ENCODE data around the gene MRPL58. TPM values are rescaled to one million over a fixed set of nuclear protein-coding genes. Genes with fewer than 3 reads are reported as not detected.

The MRPL58 gene
- 10 to 100 TPM in 2 of 4 donors, under 1 TPM in 1, not detected in 1; 1.00 to 41.3 (median 37.4) TPM for total RNA-seq

DNA sequence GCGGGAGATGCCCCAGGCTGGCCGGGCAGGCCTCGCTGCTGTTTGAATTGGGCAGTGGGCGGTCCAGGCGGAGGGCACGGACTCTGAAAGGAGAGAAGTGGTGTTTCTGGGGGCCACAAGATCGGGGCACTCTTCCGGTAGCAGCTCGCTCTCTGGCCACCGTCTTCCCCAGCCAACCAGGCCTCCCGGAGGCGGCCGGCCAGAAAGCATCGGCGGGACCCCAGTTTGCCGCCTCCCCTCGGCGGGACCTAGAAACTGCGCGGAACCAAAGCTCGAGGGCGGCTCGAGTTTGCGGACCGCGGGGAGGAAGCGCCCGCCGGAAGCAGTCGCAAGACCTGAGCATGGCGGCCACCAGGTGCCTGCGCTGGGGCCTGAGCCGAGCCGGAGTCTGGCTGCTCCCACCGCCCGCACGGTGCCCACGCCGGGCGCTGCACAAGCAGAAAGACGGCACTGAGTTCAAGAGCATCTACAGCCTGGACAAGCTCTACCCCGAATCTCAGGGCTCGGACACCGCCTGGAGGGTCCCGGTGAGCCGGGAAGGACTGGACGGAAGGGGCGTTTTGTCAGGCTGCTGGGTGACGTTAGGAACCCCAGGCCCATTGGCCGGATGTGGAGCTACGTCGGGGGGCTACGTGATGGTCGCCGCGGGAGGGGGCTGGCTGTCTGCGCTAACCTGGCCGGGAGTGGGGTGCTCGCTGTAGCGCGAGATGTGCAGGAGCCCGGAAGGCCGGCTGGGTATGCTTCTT lies at the start of gene MRPL58:
MRPL58 (plus strand) TSS at position 325 of the 746 bp plus-strand sequence; CDS start at position 342, 17 bp downstream.
- intact Hi-C loops (cut with DNase I; ENCODE audit: low total_unique reads), result loop anchor here (10.0 kb wide), 1 partner anchor 48 kb away; no protein-coding TSS in a partner anchor
- peak; percentile 86 for DNase-seq
- H3K4me3 ChIP-seq, result peak within 1 kb of the TSS; percentile 51 to 86 (median 82)
- peak within 1 kb of the TSS; percentile 88 to 96 (median 94) for H3K27ac ChIP-seq
- 0 to 3% methylated on average over 2 to 41 of the region's 63 CpGs for WGBS, 2 donors (ENCODE audit: low coverage in 1 of 2)
- no peaks in the 10 kb centered on the region for H3K9me3 ChIP-seq
- in situ Hi-C loops (cut with MboI; ENCODE audit: low pct_ligation_motif_present in 1 of 4, low pct_unique_long_range_greater_than_20kb in 1 of 4, low sequenced_read_pairs in 3 of 4), result no loop called here
- TF ChIP-seq EP300 (IDR thresholded peaks at IDR 0.05; ENCODE audit: low read depth) (no peak), POLR2A (IDR thresholded peaks at IDR 0.05) (peak; percentile 57), POLR2AphosphoS5 (IDR thresholded peaks at IDR 0.05) (peak; percentile 65 to 75 (median 73))
- TF ChIP-seq, protein P1, sequence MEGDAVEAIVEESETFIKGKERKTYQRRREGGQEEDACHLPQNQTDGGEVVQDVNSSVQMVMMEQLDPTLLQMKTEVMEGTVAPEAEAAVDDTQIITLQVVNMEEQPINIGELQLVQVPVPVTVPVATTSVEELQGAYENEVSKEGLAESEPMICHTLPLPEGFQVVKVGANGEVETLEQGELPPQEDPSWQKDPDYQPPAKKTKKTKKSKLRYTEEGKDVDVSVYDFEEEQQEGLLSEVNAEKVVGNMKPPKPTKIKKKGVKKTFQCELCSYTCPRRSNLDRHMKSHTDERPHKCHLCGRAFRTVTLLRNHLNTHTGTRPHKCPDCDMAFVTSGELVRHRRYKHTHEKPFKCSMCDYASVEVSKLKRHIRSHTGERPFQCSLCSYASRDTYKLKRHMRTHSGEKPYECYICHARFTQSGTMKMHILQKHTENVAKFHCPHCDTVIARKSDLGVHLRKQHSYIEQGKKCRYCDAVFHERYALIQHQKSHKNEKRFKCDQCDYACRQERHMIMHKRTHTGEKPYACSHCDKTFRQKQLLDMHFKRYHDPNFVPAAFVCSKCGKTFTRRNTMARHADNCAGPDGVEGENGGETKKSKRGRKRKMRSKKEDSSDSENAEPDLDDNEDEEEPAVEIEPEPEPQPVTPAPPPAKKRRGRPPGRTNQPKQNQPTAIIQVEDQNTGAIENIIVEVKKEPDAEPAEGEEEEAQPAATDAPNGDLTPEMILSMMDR (IDR thresholded peaks at IDR 0.05), result peak; percentile 51 to 84 (median 63)
- H3K36me3 ChIP-seq, result no peaks in the 10 kb centered on the region
- H3K27me3 ChIP-seq, result no peaks in the 10 kb centered on the region
- peaks cover 21 to 42% (median 26%) of the 10 kb centered on the region in 4 donors for H3K4me1 ChIP-seq

DNA sequence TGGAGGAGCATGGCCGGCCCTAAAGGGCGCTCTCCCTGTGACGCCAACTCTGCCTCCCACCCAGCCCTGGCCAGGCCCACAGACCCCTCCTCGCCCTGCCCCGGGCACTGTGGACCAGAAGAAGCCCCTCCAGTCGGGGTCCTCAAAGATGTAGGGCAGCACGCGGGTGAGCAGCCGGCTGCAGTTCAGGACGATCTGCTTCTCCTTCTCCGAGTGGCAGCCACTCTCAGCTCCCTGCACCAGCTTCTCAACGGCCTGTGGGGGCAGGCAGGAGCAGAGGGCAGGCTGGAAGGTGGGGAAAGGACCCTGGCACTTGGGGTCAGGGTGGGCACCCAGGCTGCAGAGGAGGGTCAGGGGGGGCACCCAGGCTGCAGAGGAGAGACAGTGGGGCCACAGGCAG lies 48.8 kb upstream of the MRPL58 start:
- H3K4me1 ChIP-seq, result peaks cover 0 to 10% (median 4%) of the 10 kb centered on the region in 4 donors
- H3K27ac ChIP-seq, result no peak overlapping the region
- WGBS, 2 donors (ENCODE audit: low coverage in 1 of 2), result 72 to 78% methylated on average over 6 to 12 of the region's 12 CpGs
- in situ Hi-C loops (cut with MboI; ENCODE audit: low pct_ligation_motif_present in 1 of 4, low pct_unique_long_range_greater_than_20kb in 1 of 4, low sequenced_read_pairs in 3 of 4), result loop anchor here in 1 of 4 donors (25.0 kb wide), 1 partner anchor 224 kb away; the partner anchor contains the start of gene SUMO2
- no peaks in the 10 kb centered on the region for H3K27me3 ChIP-seq
- DNase-seq, result no peak
- TF ChIP-seq EP300 (IDR thresholded peaks at IDR 0.05; ENCODE audit: low read depth) (no peak), POLR2AphosphoS5 (IDR thresholded peaks at IDR 0.05) (no peak), POLR2A (IDR thresholded peaks at IDR 0.05) (no peak)
- TF ChIP-seq, protein P1 (IDR thresholded peaks at IDR 0.05), result no peak
- H3K9me3 ChIP-seq, result no peaks in the 10 kb centered on the region
- no peak overlapping the region for H3K4me3 ChIP-seq
- H3K36me3 ChIP-seq, result no peaks in the 10 kb centered on the region
- intact Hi-C loops (cut with DNase I; ENCODE audit: low total_unique reads), result loop anchor here (10.0 kb wide), 1 partner anchor 51 kb away; the partner anchor contains the start of gene MRPL58

- Histone ChIP-seq H3K27me3 (no peaks in the 10 kb centered on the region), H3K9me3 (no peaks in the 10 kb centered on the region), H3K4me1 (peaks cover 0 to 15% (median 6%) of the 10 kb centered on the region in 4 donors), H3K27ac (no peak overlapping the region), H3K36me3 (no peaks in the 10 kb centered on the region), H3K4me3 (no peak overlapping the region)
- TF ChIP-seq, protein P1 (IDR thresholded peaks at IDR 0.05), result no peak
- TF ChIP-seq POLR2A (IDR thresholded peaks at IDR 0.05) (no peak), POLR2AphosphoS5 (IDR thresholded peaks at IDR 0.05) (no peak), EP300 (IDR thresholded peaks at IDR 0.05; ENCODE audit: low read depth) (no peak)
- in situ Hi-C loops (cut with MboI; ENCODE audit: low pct_ligation_motif_present in 1 of 4, low pct_unique_long_range_greater_than_20kb in 1 of 4, low sequenced_read_pairs in 3 of 4) (loop anchor here in 1 of 4 donors (25.0 kb wide), 1 partner anchor 223 kb away; the partner anchor contains the start of gene SUMO2), intact Hi-C loops (cut with DNase I; ENCODE audit: low total_unique reads) (loop anchor here (10.0 kb wide), 1 partner anchor 50 kb away; the partner anchor contains the start of gene MRPL58)
- 85% methylated on average over 10 of the region's 12 CpGs; no CpG with 5 or more reads in 1 of the 2 donors for WGBS, 2 donors (ENCODE audit: low coverage in 1 of 2)
- DNase-seq, result no peak
Observed at GRCh38 chr17:74964246-74964761, 48.2 kb upstream of the MRPL58 start.

Measured in transverse colon (tissue), 4 donors.